Inflammatory macrophage treated with lipopolysaccharide for 1 hour (primary cell): ENCODE measurements around the gene TGFBRAP1.

Source experiments
- DNase-seq, 2 donors: peaks; one replicate each; pipeline ENCODE4 v3.0.0-alpha.2; 2020 to 2022

The TGFBRAP1 gene

DNA sequence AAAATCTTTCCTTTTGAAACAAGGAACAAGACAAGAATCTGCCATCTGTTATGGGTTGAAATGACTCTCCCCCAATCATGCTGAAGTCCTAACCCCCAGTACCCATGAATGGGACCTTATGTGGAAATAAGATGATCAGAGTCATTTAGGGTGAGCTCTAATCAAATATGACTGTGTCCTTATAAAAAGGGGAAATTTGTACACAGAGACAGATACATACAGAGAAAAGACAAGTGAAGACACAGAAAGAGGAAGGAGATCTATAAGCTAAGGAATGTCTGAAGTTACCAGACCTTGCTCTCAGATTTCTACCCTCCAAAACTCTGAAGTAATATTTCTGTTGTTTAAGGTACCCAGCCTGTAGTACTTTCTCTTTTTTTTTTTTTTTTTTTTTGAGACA, 15.7 kb downstream of the TGFBRAP1 start:
- DNase-seq: peak; percentile 33 to 45

GRCh38 chr2:105309147-105309545, 20.4 kb downstream of the TGFBRAP1 start:
- peak; percentile 52 to 56 for DNase-seq

GRCh38 chr2:105308382-105309146, 21.0 kb downstream of the TGFBRAP1 start:
- no peak for DNase-seq

DNA sequence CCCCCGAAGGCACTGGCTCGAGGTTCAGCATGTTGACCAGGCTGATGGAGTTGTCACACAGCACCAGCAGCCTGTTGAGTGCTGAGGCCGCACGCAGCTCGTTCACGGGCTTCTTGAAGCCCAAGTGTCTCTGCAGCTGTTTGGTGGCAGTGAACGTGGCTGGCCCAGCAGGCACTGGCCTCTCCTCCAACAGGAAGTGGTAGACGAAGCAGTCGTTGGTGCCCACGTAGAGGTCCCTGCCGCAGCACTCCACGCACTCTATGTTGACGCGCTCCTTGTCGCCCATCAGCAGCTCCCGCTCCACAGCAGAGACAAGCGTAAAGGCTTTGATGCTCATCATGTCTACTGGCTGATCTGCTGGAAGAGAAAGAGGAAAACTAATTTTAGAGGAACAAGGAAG, 21.6 kb downstream of the TGFBRAP1 start:
- DNase-seq: no peak

DNA sequence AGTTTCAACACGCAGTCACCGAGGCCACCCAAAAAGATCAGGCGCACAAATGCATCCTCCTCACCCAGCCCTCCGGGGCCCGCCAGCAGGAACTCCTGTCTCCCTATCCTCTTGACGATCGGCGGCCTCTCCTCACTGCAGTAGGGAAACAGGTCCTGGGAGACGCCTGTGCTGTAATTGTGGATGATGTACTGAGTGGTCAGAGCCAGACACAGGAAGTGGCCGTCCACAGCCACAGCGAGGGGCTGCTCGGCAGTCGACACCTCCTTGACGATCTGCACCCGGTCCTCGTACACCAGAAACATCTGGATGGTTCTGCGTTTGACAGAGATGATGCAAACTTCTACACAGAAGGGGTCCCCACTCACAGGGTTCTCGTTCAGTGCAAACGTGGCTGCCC, 22.0 kb downstream of the TGFBRAP1 start:
- no peak for DNase-seq

GRCh38 chr2:105307146-105307545, 22.4 kb downstream of the TGFBRAP1 start:
- no peak for DNase-seq

DNA sequence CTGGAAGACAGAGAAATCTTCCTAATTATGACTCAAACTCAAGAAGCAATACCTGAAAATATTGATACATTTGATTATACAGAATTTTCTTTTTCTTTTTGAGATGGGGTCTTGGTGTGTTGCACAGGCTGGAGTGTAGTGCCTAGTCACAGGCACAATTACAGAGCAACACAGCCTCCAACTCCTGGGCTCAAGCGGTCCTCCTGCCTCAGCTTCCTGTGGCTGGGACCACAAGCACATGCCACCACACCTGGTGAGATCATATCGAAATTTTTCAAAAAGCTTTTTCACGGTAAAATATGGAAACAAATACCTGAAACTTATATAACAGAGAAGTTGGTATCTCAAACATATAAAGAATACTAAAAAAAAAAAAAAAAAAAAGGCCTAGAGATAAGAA, 27.9 kb downstream of the TGFBRAP1 start:
- no peak for DNase-seq

- DNase-seq: no peak
Measured at GRCh38 chr2:105299290-105299689, 30.2 kb downstream of the TGFBRAP1 start.

DNA sequence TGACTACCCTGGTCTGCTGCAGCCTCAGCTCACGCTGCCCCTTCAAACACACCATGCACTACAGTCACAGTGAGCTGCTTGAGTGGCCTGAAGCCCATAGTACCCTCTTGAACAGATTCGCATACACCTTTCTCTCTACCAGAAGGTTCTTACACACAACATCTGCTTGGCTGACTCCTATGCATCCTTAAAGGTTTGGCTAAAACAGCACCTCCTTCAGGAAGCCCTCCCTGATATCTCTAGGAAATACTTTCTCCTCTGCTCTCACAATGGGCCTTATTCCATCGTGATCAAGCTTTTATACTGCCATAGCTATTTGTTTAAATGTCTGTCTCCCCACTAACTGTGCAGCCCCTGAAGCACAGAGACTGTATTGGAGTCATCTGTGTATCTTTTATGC, 31.5 kb downstream of the TGFBRAP1 start:
- DNase-seq: no peak

DNA sequence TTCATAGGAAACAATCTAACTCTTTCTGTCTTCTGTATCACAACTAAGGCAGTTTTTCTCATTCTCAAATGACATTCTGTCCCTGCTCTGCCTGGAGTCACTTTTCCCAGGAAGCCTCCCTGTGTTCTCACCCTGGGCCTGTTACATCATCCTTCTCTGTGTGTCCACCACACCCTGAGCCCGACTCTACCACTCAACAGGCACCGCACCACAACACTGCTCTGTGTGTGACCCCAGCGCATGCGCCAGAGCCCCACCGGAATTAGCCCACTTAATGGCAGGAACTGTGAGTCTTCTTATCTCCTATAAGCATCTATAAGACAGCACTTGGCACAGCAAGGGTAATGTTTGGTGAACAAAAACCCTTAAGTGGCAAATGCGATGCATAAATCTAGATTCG, 32.3 kb downstream of the TGFBRAP1 start:
- DNase-seq: no peak

DNA sequence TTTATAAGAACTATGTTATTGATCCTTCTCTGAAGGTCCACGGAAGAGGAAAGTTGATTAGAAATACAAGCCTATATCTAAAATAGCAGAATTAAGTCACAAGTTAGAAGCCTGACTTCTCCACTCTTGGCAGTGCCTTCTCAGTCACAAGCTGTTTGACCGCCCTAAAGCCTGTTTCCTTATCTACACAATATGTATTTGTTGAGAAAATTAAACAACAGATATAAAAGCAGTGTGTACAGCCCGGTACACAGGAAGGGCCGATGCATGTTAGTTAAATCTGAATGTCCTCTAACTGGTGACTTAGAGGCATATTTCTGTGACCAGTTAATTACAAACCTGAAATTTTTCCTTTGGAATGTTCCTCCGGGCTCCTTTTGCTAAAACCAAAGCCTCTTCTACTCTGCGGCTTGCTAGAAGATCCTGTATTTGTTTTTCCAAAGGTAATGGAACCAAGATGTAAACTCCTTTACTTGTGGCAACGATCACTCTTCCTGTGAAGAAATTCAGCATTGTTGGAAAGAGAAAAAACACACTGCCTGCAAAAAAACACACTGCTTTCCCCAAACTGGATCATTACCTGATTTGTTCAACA, 33.4 kb downstream of the TGFBRAP1 start:
- no peak for DNase-seq

DNA sequence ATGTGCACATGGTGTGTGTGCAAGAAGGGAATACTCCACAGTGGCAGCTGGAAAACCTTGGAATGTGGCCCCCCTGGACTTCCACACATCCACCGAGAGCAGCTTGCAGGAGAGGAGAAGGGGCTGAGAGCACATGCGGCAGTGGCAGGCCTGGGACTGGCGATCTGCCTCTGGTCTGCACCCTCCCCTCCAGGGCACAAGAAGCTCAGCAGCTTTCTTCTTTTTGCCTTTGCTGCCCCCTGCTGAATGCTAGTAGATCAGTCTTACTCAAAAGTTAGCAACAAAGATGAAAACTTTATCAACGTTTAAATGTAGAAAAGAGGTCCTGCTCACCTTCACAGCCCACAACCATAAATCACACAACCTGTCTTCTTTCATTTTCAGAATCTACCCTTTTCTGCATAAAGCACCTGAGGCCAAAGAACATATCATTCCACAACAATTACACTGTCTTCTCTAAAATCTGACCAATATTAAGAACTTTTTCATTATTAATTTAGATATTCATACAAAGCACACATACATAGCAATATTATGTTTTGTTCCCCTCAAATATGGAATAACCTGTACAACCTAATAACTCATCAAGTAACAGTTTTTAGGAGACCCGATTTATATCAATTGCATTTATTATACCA, 34.6 kb downstream of the TGFBRAP1 start:
- peak; percentile 12 to 25 for DNase-seq

GRCh38 chr2:105294046-105294445, 35.5 kb downstream of the TGFBRAP1 start:
- DNase-seq: no peak

GRCh38 chr2:105291981-105292380, 37.6 kb downstream of the TGFBRAP1 start:
- no peak for DNase-seq

GRCh38 chr2:105290981-105291660, 38.4 kb downstream of the TGFBRAP1 start:
- DNase-seq: no peak

DNA sequence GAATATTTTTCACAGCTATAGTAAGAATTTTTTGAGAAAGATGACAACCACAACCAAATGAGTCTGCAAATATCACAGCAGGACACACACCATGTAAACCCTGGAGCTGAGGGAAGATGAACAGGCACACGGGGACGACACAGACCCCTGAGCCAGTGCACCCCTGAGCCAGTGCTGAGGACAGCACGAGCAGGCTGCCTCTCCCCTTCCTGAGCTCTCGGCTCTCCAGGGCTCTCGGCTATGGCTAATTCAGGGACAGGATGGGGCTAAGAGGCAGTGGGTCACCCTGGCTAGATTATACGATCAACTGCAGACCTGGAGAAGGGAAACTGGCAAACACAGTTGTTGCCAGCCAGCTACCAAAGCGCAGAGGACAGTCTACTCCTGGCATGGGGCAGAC, 41.4 kb downstream of the TGFBRAP1 start:
- no peak for DNase-seq

DNA sequence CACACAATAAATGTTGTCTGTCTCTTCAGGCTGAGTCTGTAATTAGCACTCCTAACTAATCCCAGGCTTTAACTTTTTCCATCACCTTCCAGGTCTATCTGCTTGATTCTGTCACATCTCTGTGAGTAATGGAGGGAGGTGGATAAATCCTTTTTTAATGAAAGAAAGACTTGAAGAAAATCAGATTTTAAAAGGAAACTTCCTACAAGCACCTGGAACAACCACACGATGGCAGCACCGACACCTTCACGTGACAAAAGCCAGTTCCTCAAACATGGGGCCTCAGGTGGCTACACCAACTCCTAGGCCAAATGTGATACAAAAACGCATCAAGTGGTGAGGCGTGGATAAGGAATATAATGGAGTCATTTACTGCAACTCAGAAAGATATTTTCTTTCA, 41.8 kb downstream of the TGFBRAP1 start:
- peak; percentile 10 to 50 for DNase-seq

GRCh38 chr2:105283532-105283931, 46.0 kb downstream of the TGFBRAP1 start:
- no peak for DNase-seq

- DNase-seq: no peak
Measured at GRCh38 chr2:105280281-105280680, 49.3 kb downstream of the TGFBRAP1 start.

- DNase-seq: no peak
Measured at GRCh38 chr2:105279126-105279525, 50.4 kb downstream of the TGFBRAP1 start.

- no peak for DNase-seq
Measured at GRCh38 chr2:105278654-105279053, 50.9 kb downstream of the TGFBRAP1 start.

GRCh38 chr2:105274046-105274445, 55.5 kb downstream of the TGFBRAP1 start:
- no peak for DNase-seq

DNA sequence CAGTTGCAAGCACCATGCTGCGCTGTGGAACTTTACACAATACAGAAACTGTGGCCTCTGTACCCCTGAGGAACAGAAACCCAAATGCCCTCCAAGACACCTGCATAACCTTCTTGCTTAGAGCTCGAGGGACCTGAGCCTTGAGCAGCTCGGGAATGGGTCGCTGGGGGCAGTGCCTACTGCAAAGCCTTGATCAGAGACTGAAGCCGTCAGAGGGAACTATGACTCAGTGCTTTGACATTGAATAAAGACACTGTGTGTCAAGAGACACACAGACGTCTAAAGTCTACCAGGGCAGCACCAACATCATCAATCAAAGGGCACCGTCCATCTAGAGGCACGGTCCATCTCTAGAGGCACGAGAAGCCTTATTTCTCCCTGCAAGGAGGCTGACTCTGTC, 57.4 kb downstream of the TGFBRAP1 start:
- no peak for DNase-seq
